Activated effector memory CD4-positive, alpha-beta T cell treated with anti-CD3 and anti-CD28 coated beads, Interleukin-2, amount 50 U/mL, for 16 hours (primary cell): Measurements from ENCODE around the gene NFU1.
"Not testable (repeated sequence)": the region's sequence is repeated elsewhere in the genome, so short reads cannot be mapped to it uniquely, and the experiment has no call there.

Experiments used
- DNase-seq: peaks from one replicate; pipeline ENCODE4 v3.0.0-alpha.2; 2020

Gene NFU1

DNA sequence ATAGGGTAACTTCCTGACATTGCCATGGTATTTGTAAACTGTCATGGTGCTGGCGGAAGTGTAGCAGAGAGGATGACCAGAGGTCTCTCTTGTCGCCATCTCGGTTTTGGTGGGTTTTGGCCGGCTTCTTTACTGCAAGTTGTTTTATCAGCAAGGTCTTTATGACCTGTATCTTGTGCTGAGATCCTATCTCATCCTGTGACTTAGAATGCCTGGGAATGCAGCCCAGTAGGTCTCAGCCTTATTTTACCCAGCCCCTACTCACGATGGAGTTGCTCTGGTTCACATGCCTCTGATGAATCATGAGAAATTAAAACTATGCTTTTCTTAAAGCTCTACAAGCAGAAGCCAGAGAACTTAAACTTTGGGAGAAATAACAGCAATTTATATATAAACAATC, 12.7 kb upstream of the NFU1 start:
- DNase-seq = no peak

DNA sequence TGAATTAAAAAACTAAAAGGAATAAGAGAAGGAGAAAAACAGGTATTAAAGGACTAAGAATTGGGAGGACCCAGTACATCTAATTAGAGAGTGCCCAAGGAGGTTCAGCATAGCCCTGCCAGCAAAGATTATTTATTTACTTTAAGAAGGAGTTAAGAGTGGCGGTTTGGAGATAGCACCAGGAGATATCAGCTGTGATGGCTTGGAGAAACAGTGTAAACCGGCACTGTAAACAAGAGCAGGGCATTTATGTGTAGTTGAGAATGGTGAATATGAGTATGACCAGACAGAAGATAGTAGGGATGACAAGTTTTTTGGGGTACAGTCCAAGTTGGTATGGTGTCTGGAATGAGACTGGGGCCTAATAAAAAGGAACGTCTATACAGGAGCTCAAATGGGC, 6.4 kb upstream of the NFU1 start:
- not testable (repeated sequence) for DNase-seq

DNA sequence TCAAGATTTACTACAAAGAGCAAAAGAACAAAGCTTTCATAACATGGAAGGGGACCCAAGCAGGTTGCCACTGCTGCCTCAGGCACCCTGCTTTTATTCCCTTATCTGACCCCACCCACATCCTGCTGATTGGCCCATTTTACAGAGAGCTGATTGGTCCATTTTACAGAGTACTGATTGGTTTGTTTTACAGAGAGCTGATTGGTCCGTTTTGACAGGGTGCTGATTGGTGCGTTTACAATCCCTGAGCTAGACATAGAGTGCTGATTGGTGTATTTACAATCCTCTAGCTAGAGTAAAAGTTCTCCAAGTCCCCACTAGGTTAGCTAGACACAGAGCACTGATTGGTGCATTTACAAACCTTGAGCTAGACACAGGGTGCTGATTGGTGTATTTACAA, 2.3 kb upstream of the NFU1 start:
- DNase-seq = not testable (repeated sequence)

DNA sequence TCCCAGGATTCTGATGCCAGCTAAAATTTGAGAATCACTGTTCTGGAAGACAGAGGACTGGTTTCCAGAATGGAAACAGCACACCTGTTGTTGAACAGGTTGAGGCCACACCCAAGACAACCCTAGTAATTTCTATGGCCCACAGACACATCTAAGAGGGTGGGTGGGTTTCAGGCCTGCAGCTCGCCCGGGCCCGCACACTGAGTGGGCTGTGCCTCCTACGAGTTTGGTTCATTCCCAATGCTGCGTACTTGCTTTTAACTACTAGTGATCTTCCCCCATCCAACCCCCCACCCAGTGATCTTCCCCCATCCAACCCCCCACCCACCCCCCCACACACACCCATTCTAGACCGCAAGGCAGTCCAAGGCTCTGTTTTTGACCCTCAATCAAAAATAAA, 1.3 kb upstream of the NFU1 start:
- DNase-seq = no peak

DNA sequence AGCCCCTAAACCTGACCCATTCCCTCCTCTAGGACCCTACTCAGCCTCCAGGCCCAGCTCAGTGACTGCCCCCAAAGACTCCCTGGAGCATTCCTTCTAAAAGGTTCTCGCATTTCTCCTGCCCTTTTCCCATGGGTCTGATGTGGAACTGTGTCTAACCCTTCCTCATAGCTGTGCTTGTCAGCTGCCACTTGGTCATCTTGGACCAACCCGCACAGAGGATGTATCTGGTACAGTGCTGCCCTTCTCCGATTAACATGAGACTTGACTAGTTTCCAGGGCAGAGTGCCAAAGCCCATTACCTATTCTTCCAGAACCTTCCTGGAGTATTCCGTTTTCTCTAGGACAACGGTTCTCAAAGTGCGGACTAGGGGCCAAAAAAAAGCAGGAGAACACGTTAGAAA, 518 bp upstream of the NFU1 start:
- DNase-seq = no peak

DNA sequence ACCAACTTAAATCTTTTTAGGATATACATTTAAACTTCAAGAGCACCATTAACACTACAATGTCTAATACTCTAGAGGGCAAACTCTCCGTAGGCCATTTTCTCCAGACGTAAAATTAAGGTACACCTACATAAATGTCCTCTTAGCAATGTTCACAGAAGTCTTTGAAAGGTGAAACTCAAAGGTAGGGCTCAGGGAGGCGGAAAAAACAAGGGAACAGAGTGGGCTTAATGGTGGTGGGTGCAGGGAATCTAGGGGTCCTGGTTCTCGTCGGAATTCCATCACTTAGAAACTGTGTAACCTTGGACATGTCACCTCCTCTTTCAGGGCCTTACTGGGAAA, 668 bp downstream of the NFU1 start:
- no peak for DNase-seq

DNA sequence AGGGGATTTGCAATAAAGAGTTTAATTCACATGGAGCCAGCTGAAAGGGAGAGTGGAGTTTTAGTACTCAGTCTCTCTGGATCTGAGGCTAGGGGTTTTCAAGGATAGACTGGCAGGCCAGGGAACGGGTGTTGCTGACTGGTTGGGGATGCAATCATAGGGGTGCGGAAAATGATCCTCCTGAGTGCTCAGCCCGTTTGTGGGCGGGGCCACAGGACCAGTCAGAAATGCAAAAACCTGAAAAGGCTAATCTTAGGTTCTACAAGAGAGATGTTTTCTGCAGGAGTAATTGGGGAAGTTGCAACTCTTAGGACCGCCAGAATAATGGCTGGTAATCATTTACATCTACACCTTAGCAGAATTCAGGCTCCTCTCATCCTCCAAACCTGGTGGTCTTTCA, 2.5 kb downstream of the NFU1 start:
- DNase-seq = no peak

DNA sequence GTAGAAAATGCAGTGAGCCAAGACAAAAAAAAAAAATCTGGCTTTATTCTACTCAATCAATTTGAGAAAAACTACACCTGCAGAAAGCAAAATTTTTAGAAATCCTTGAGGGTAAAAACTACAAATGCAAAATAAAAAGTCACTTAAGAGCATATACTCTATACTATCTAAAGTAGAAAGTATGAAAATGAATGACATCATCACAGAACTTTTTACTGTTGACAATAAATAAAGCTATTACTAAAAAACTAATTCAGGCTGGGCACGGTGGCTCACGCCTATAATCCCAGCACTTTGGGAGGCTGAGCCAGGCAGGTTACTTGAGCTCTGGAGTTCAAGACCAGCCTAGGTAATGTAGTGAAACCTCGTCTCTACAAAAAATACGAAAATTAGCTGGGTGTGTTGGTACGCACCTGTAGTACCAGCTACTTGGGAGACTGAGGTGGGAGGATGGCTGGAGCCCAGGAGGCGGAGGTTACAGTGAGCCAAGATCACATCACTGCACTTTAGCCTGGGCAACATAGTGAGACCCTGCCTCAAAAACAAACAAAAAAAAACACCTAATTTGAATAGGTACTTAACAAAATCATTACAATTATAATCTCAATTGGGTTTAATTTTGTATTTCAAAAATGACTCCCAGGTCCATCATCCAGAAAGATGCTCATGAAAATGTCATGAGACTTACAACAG, 7.6 kb downstream of the NFU1 start:
- DNase-seq = no peak

DNA sequence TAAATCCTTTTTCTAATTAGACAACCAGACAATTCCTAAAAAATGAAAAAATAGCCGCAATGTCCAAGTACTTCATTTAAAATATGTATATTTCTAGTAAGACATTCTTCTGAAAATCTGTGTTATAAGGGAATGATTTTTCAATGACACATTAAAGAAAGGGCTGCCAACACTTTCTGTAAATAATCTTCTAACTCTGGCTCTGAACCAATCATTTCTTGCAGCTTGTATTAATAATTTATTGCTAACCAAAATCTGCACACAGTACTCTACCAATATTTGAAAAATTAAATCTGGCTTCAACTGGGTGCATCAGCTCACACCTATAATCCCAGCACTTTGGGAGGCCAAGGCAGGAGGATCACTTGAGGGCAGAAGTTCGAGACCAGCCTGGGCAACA, 8.3 kb downstream of the NFU1 start:
- no peak for DNase-seq

DNA sequence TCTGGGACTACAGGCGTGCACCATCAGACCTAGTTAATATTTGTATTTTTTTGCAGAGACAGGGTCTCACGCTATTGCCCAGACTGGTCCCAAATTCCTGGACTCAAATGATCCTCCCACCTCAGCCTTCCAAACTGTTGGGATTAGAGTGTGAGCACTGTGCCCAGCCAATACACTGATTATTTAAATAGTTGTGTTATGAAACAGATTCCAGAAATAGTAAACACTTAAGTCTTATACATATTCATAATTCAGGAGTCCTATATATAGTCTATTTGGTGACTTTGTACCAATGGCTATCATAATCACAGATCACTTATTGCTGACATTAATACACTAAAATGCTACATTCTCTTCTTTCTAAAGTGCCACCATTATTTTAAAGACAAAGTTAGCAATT, 12.8 kb downstream of the NFU1 start:
- no peak for DNase-seq

DNA sequence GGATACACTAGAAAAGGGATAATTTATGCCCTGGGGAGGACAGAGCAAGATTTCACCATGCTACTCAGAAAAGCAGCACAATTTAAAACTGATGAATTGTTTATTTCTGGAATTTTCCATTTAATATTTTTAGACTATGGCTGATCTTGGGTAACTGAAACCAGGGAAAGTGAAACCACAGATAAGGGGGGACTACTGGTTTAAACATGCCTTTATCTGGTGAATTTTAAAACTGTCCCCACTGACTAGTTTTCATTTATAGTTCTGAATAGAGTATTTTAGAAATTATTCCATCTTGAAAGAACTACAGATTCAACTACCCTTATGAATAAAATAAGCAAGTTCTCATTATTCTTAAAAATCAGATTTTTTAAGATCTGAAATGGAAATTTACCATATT, 15.0 kb downstream of the NFU1 start:
- DNase-seq = no peak

DNA sequence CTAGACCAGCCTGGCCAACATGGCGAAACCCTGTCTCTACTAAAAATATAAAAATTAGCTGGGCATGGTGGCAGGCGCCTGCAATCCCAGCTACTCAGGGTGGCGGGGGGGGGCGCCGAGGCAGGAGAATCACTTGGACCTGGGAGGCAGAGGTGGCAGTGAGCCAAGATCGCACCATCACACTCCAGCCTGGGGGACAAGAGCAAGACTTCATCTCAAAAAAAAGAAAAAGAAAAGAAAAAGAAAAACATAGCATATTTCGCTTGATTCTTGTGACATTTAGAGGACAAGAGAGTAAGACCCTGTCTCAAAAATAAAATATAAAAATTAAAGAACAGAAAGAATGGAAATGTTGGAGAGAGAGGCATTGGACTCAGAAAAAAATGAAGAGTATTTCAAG, 18.1 kb downstream of the NFU1 start:
- DNase-seq = not testable (repeated sequence)

DNA sequence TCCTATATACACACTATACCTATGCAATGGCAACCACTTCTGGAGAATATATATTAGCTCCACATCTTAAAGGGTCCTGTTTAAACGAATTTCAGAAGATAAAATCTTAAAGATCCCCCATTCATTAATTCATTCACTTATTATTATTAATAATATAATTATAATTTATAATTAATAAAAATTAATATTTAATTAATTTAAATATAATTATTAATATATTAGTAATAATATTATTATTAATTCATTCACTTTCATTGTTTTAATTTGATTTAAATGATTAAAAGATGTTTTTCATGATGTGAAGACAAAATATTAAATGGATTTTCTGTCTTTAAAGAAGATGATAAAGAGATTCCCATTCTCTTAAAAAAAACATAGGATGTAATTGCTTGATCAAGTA, 21.1 kb downstream of the NFU1 start:
- no peak for DNase-seq

DNA sequence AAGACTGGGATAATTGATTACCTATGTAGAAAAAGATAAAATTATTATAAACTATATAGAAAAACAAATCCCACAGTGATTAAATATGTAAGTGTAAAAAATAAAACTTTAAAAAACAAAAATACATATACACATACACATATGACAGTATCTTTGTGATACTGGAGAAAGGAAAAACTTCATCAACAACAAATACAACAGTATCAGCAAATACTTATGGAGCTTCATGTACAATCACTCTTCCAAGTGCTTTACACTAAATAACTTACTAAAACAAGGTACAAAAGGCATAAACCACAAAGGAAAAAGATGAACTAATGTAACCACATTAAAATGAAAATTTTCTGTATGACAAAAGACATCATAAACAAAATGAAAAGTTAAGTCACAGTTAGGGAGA, 26.1 kb downstream of the NFU1 start:
- DNase-seq = no peak

DNA sequence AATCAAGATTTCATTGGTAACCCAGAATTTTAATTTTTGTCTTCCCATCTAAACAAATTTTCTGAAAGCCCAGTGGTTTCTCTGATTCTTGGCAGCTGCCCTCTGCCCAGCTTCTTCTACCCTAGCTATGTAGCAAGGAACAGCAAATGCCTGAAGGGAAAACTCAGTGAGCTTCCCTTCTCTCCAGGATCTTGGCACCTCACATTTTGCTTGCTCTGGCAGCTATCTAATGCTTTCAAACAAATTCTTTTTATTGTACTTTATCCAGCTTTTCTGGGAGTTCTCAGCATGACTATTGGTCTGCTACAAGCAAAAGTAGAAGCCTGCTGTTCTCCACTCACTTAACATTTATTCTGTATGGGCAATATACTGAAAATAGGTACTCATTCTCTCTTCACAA, 31.9 kb downstream of the NFU1 start:
- no peak for DNase-seq

DNA sequence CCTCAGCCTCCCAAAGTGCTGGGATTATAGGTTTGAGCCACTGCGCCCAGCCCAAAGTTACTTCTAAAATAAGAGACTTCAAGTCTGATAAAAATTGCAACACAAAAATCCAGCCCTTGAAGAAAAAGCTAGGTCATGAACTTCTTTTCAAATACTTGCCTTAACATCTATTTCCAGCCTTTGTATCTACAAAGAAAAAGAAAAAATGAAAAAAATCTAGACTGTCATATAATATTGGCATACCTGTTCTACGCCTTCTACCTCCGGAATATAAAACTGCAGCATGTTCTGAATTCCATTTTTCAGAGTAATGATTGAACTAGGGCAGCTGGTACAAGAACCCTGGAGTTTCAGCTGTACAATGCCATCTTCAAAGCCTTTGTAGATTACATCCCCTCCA, 37.1 kb downstream of the NFU1 start:
- DNase-seq = no peak

DNA sequence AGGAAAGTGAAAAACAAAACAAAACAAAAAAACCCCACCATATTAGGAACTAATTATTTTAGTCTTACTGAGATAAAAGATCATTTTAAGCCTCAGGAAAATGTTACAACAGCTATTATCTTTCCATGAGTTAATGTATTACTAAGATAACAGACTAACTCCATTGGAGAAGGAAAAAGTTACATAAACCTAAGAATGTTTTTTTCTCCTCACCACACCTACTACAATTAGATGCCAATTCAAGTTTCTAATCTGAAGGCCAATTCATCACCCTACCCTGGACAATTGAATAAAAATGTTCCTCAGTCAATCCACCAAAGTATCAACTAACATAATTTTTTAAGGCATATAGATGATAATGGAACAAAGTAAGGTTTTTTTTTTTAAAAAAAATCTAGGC, 40.0 kb downstream of the NFU1 start:
- DNase-seq = no peak

DNA sequence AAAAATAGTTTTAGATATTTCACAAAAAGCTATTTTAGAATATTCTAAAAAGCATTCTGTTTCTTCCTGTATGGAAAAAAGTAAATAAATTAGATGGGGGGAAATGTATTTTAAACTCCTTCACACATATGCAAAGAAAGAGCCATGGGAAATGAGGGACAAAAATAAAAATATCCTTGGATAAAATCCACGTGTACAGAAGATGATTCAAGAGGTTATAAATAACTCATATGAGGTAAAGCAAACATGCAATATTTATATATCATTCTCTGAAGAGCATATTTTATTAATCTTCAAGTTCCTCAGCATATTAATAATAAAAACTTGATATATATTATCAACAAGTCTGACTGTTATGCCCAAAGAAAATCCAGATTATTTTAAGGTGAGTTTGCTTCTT, 41.4 kb downstream of the NFU1 start:
- no peak for DNase-seq

DNA sequence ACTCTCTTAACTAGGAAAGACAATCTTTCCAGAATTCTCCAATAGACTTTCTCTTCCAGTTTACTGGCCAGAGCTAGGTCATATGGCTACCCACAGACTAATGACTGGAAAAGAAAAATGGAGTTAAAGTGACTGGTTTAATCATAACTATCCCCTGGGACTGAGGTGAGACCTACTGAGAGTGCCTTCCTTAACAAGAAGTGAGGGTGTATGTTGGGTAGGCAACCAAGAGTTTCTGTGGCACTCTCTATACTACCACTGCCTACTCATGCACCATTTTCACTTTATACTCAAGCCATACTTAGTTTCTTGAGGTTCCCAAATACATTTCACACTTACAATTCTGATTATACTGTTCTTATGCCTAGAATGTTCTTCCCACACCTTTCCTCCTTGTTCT, 43.3 kb downstream of the NFU1 start:
- no peak for DNase-seq

DNA sequence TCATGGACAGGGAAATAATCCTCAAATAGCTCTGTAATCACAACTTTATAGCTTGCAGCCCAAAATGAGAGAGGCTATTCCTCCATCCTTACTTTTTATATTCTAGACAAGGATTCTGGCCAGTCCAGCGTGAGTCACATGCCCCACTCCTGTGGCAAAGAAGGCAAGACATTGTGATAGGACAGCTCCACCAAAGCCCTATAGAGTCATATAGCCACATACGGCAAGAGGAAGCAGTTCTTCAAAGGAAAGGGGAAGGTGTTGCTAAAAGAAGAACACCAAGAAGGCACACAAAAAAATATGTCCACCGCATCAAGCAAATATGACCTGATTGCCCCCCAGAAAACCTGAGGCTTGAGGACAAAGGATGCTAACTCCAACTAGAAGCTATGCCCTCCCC, 46.8 kb downstream of the NFU1 start:
- DNase-seq = no peak

DNA sequence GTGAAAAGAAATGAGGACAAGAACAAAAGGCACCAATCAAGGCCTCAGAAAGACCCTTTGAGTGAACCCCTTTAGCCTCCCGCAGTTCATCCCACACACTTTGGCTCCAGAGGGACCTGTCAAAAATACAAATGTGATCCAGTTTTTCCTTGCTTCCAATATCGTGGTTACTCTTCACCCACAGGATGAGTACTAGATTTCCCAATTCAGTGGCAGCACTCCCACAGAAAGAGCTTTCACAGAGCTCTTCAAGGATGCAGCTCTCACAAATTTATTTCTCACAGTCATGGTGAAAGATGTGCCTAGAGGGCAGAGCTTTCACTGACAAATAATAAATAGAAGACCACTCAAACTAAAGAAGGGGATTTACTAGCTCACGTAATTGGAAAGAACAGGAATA, 47.2 kb downstream of the NFU1 start:
- no peak for DNase-seq

DNA sequence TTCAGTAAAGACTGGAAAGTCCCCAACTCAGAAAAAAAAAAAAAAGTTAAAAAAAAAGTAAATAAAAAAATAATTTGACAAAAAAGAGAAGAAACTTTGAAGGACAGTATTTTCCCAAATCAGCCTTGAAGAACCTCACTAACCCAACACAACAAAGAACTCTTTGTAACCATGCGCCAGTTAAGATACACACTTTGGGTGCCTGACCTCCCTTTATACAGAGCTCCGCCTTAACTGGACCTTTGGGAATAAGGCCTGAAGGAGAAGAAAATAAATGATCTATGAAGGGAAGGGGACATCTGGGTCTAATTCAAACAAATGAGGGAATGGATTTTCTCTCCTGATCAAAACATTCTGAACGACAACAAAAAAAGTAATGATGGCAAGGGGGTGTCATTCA, 48.0 kb downstream of the NFU1 start:
- DNase-seq = no peak

DNA sequence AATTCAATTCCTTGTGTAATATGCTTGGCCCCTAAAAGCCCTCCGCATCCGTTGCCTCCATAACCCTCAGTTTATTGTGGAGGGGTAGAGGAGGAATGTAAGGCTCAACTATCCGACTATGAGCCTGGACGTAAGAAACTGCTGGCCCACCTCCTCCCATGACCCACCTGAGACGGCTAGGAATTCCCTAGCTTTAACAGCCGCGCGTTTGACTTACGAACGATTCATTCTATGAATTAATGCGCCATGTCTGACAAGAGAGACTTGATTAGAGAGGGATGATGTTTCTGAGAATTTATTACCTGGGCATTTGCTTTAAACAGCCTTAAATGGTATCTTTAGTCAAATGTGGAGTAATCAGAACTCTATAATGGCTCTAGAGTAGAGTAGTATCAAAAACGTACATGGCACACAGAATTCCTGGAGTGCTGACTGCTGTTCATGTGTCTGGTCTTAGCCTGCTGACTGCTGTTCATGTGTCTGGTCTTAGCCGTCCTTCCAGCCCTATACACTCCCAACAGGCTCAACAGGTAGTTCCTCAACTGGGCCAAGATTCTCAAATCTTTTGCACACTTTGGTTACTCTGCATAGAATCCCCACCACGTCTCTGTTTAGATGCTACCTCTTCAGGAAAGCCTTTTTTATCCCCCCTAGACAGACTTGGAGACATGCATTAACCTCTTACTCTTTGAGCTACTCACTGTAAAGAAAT, 49.3 kb downstream of the NFU1 start:
- DNase-seq = no peak

DNA sequence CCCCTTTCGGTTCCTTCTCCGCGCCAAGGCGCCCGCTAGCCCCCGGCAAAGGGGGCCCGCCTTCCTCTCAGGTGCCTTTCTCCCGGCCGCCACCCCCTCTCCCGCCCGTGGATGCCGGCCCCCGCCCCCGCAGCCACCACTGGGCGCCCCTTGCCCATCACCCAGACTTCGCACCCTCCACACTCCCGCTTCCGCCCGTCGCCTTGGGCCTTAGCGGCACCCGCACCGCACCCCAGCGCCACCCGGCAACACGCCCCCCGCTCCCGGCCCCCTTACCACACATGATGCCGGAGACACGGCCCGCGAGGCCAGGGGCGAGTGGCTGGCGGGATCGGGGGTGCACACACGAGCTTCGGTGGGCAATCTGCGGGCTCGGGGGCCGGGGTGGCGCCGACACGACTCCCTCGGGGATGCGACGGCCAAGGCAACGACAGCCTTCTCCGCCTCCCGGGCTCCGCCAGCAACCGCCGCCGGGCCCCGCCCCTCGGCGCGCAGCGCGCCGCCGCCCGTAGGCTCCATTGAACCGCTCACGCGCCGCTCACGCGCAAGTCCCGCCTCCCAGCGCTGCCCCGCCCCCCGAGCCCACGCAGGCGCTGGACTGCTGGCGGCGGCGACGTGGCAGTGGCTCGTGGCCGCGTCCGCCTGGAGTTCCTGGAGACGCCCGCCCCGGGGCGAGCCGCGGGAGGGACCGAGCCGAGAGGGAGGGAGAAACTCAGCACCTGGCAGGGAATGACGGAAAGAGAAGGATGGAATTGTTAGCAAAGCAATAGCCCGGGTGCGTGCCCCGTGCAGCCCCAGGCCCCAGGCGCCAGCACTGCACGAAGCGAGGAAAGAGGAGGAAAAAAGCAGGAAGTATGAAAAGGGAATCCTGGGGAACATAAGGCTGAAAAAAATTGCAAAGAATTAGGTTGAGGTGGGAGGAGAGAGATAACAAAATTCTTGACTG, 50.2 kb downstream of the NFU1 start, which contains the start of gene GFPT1:
GFPT1 (minus strand) TSS at position 439 of the 946 bp plus-strand sequence; CDS start at position 283, 156 bp downstream.
- peak; percentile 97 for DNase-seq
